Measurements from ENCODE around the gene TMTC1. TPM values are rescaled to one million over a fixed set of nuclear protein-coding genes. Genes with fewer than 3 reads are reported as not detected.

The TMTC1 gene
- total RNA-seq, 1 donor from 2014 or later: not detected

- H3K27ac Mint-ChIP-seq: no peak overlapping the region
- no peak for TF ChIP-seq CTCF (IDR thresholded peaks at IDR 0.05)
- intact Hi-C loops (cut with micrococcal nuclease): no loop called here
- H3K36me3 Mint-ChIP-seq (ENCODE audit: low read depth): no peaks in the 10 kb centered on the region
- no peak overlapping the region for H3K4me3 Mint-ChIP-seq
- H3K4me1 Mint-ChIP-seq: no peaks in the 10 kb centered on the region
- DNase-seq (no peak), ATAC-seq (ENCODE audit: low read depth) (no peak)
- POLR2A ChIA-PET: no interaction called here
- H3K9me3 Mint-ChIP-seq: no peaks in the 10 kb centered on the region
- H3K27me3 Mint-ChIP-seq: no peaks in the 10 kb centered on the region
- CTCF ChIA-PET: no interaction called here
These were observed 33.4 kb downstream of the TMTC1 start for GRCh38 chr12:29750131-29750927.

GRCh38 chr12:29744365-29744764, 39.4 kb downstream of the TMTC1 start:
- intact Hi-C loops (cut with micrococcal nuclease): no loop called here
- Mint-ChIP-seq H3K4me3 (no peak overlapping the region), H3K4me1 (no peaks in the 10 kb centered on the region), H3K9me3 (no peaks in the 10 kb centered on the region), H3K36me3 (ENCODE audit: low read depth) (no peaks in the 10 kb centered on the region), H3K27ac (no peak overlapping the region), H3K27me3 (no peaks in the 10 kb centered on the region)
- POLR2A ChIA-PET: no interaction called here
- CTCF ChIA-PET: no interaction called here
- DNase-seq (no peak), ATAC-seq (ENCODE audit: low read depth) (no peak)
- TF ChIP-seq CTCF (IDR thresholded peaks at IDR 0.05): no peak

- DNase-seq (no peak), ATAC-seq (ENCODE audit: low read depth) (no peak)
- Mint-ChIP-seq H3K4me3 (no peak overlapping the region), H3K36me3 (ENCODE audit: low read depth) (no peaks in the 10 kb centered on the region), H3K4me1 (no peaks in the 10 kb centered on the region), H3K27ac (no peak overlapping the region), H3K27me3 (no peaks in the 10 kb centered on the region), H3K9me3 (no peaks in the 10 kb centered on the region)
- intact Hi-C loops (cut with micrococcal nuclease): no loop called here
- CTCF ChIA-PET: no interaction called here
- POLR2A ChIA-PET: no interaction called here
- TF ChIP-seq CTCF (IDR thresholded peaks at IDR 0.05): no peak
These were observed 39.9 kb downstream of the TMTC1 start for GRCh38 chr12:29743801-29744200.

- ATAC-seq (ENCODE audit: low read depth) (no peak), DNase-seq (no peak)
- H3K36me3 Mint-ChIP-seq (ENCODE audit: low read depth): no peaks in the 10 kb centered on the region
- H3K9me3 Mint-ChIP-seq: no peaks in the 10 kb centered on the region
- CTCF ChIA-PET: no interaction called here
- intact Hi-C loops (cut with micrococcal nuclease): no loop called here
- no peaks in the 10 kb centered on the region for H3K27me3 Mint-ChIP-seq
- TF ChIP-seq CTCF (IDR thresholded peaks at IDR 0.05): no peak
- H3K27ac Mint-ChIP-seq: no peak overlapping the region
- no peaks in the 10 kb centered on the region for H3K4me1 Mint-ChIP-seq
- POLR2A ChIA-PET: no interaction called here
- H3K4me3 Mint-ChIP-seq: no peak overlapping the region
These were observed 40.7 kb downstream of the TMTC1 start for GRCh38 chr12:29743077-29743476.

GRCh38 chr12:29742646-29743045, 41.1 kb downstream of the TMTC1 start:
- no peaks in the 10 kb centered on the region for H3K4me1 Mint-ChIP-seq
- intact Hi-C loops (cut with micrococcal nuclease): no loop called here
- H3K36me3 Mint-ChIP-seq (ENCODE audit: low read depth): no peaks in the 10 kb centered on the region
- ChIA-PET POLR2A (no interaction called here), CTCF (no interaction called here)
- ATAC-seq (ENCODE audit: low read depth): no peak
- no peak overlapping the region for H3K27ac Mint-ChIP-seq
- DNase-seq: no peak
- no peak overlapping the region for H3K4me3 Mint-ChIP-seq
- H3K9me3 Mint-ChIP-seq: no peaks in the 10 kb centered on the region
- no peaks in the 10 kb centered on the region for H3K27me3 Mint-ChIP-seq
- TF ChIP-seq CTCF (IDR thresholded peaks at IDR 0.05): no peak
